HepG2 (cell line): ENCODE measurements around the gene CAT. TPM values are rescaled to one million over a fixed set of nuclear protein-coding genes. Genes with fewer than 3 reads are reported as not detected.
A peak's percentile ranks its signal among the peaks of the same experiment; 100 is the strongest.

Experiments
- AHR ChIP-seq: IDR thresholded peaks from 2 replicates; pipeline ENCODE4 v1.6.1; 2018; ENCODE audit warnings: missing genetic modification reagents, missing compliant biosample characterization
- CENPT ChIP-seq: sonication (generic); formaldehyde crosslinking; IDR thresholded peaks from 2 replicates; pipeline ENCODE4 v1.8.0; 2022; ENCODE audit warnings: low read depth, mild to moderate bottlenecking, moderate library complexity, missing genetic modification reagents
- CREB3 ChIP-seq: sonication (generic); formaldehyde crosslinking; IDR thresholded peaks from 2 replicates; pipeline ENCODE4 v1.5.0; 2020; ENCODE audit warnings: missing genetic modification reagents
- DBP ChIP-seq: sonication (generic); formaldehyde crosslinking; IDR thresholded peaks from 2 replicates; pipeline ENCODE4 v1.4.0; 2020; ENCODE audit warnings: missing genetic modification reagents; ENCODE audit errors: not compliant biosample characterization
- HNRNPUL1 ChIP-seq: fragments of 200-400 bp; formaldehyde crosslinking; IDR thresholded peaks from 2 replicates; pipeline ENCODE4 v1.6.1; 2017; ENCODE audit warnings: low read depth, mild to moderate bottlenecking, low read length, moderate library complexity
- IKZF4 ChIP-seq: sonication (generic); formaldehyde crosslinking; IDR thresholded peaks from 2 replicates; pipeline ENCODE4 v1.5.1; 2020; ENCODE audit warnings: borderline replicate concordance, mild to moderate bottlenecking, low read depth, missing genetic modification reagents; ENCODE audit errors: not compliant biosample characterization
- MAF1 ChIP-seq: sonication (generic); formaldehyde crosslinking; IDR thresholded peaks from 2 replicates; pipeline ENCODE4 v1.5.0; 2020; ENCODE audit warnings: missing genetic modification reagents, borderline replicate concordance
- MAFG ChIP-seq: sonication (generic); formaldehyde crosslinking; IDR thresholded peaks from 2 replicates; pipeline ENCODE4 v1.5.1; 2020; ENCODE audit warnings: mild to moderate bottlenecking, missing genetic modification reagents
- MBNL3 ChIP-seq: fragments of 250-450 bp; sonication (Bioruptor Pico); conservative IDR thresholded peaks from 2 replicates; pipeline ENCODE4 v1.8.0; 2022; ENCODE audit warnings: mild to moderate bottlenecking, inconsistent platforms
- MXD3 ChIP-seq: IDR thresholded peaks from 2 replicates; pipeline ENCODE4 v1.6.1; 2016; ENCODE audit warnings: mild to moderate bottlenecking, missing biosample characterization, missing genetic modification reagents
- NFKB2 ChIP-seq: sonication (generic); formaldehyde crosslinking; IDR thresholded peaks from 2 replicates; pipeline ENCODE4 v1.4.0; 2020; ENCODE audit warnings: missing genetic modification reagents, borderline replicate concordance
- RBFOX2 ChIP-seq: fragments of 200-400 bp; formaldehyde crosslinking; IDR thresholded peaks from 2 replicates; pipeline ENCODE4 v1.6.1; 2017; ENCODE audit warnings: low read depth, mild to moderate bottlenecking, low read length
- SIN3B ChIP-seq: fragments of 150-350 bp; IDR thresholded peaks from 2 replicates; pipeline ENCODE4 v1.6.1; 2014; ENCODE audit warnings: low read length
- TCF12 ChIP-seq, 2 experiments: fragments of 450-650 bp in 1 of 2; sonication (generic) in 1 of 2; formaldehyde crosslinking in 1 of 2; IDR thresholded peaks; 2 replicates each; pipeline versions ENCODE4 v1.6.1 to v1.8.0; 2017 to 2022; ENCODE audit warnings: antibody characterized with exemption in 1 of 2, mild to moderate bottlenecking in 1 of 2, missing genetic modification reagents in 1 of 2, moderate library complexity in 1 of 2
- XRCC5 ChIP-seq: fragments of 200-400 bp; formaldehyde crosslinking; optimal IDR thresholded peaks from 2 replicates; pipeline ENCODE3; 2017; ENCODE audit warnings: mild to moderate bottlenecking, low read length
- ZFY ChIP-seq: sonication (generic); formaldehyde crosslinking; IDR thresholded peaks from 2 replicates; pipeline ENCODE4 v1.4.0; 2020; ENCODE audit warnings: missing genetic modification reagents
- ZMAT3 ChIP-seq: sonication (generic); formaldehyde crosslinking; conservative IDR thresholded peaks from 2 replicates; pipeline ENCODE4 v1.7.0; 2021; ENCODE audit warnings: missing genetic modification reagents
- ZNF3 ChIP-seq: IDR thresholded peaks from 2 replicates; pipeline ENCODE4 v1.7.0; 2017; ENCODE audit warnings: inconsistent platforms
- ZNF33B ChIP-seq: sonication (generic); formaldehyde crosslinking; IDR thresholded peaks from 2 replicates; pipeline ENCODE4 v1.5.1; 2020; ENCODE audit warnings: mild to moderate bottlenecking, missing genetic modification reagents
- ZNF451 ChIP-seq: sonication (generic); formaldehyde crosslinking; IDR thresholded peaks from 2 replicates; pipeline ENCODE4 v1.5.0; 2020; ENCODE audit warnings: mild to moderate bottlenecking, missing genetic modification reagents
- ZNF563 ChIP-seq: sonication (generic); formaldehyde crosslinking; IDR thresholded peaks from 2 replicates; pipeline ENCODE4 v1.8.0; 2022; ENCODE audit warnings: mild to moderate bottlenecking, moderate library complexity, missing genetic modification reagents
- ZNF570 ChIP-seq: sonication (generic); formaldehyde crosslinking; IDR thresholded peaks from 2 replicates; pipeline ENCODE4 v1.4.0; 2020; ENCODE audit warnings: mild to moderate bottlenecking, missing genetic modification reagents, borderline replicate concordance
- ZNF576 ChIP-seq: sonication (generic); formaldehyde crosslinking; IDR thresholded peaks from 2 replicates; pipeline ENCODE4 v1.4.0; 2020; ENCODE audit warnings: mild to moderate bottlenecking, missing genetic modification reagents
- ZNF672 ChIP-seq: sonication (generic); formaldehyde crosslinking; IDR thresholded peaks from 2 replicates; pipeline ENCODE4 v1.8.1; 2022; ENCODE audit warnings: missing genetic modification reagents
- ZNF7 ChIP-seq: IDR thresholded peaks from 2 replicates; pipeline ENCODE4 v1.6.1; 2016; ENCODE audit warnings: missing biosample characterization, missing genetic modification reagents
- ZNF703 ChIP-seq: sonication (generic); formaldehyde crosslinking; IDR thresholded peaks from 2 replicates; pipeline ENCODE4 v1.5.1; 2020; ENCODE audit warnings: missing genetic modification reagents, mild to moderate bottlenecking, moderate library complexity, borderline replicate concordance
- ZNF75D ChIP-seq: sonication (generic); formaldehyde crosslinking; IDR thresholded peaks from 2 replicates; pipeline ENCODE4 v1.8.1; 2023; ENCODE audit warnings: missing genetic modification reagents, mild to moderate bottlenecking, borderline replicate concordance
- ZNF777 ChIP-seq: sonication (generic); formaldehyde crosslinking; IDR thresholded peaks from 2 replicates; pipeline ENCODE4 v1.4.0; 2020; ENCODE audit warnings: missing genetic modification reagents
- polyA plus RNA-seq, 8 experiments: library from polyadenylated mRNA; depleted of rRNA in 3 of 8; stranded (reverse) in 7 of 8; unstranded in 1 of 8; fragments of >200 nt; fragmentation: Illumina TruSeq in 4 of 8; extraction: Trizol in 4 of 8; gene quantifications; 2 replicates each; pipeline versions ENCODE4 v1.2.1 to v1.2.3, GENCODE V29; 2011 to 2016; ENCODE audit warnings: low read depth in 4 of 8, missing spikeins in 1 of 8, mixed read lengths in 1 of 8; ENCODE audit not compliant: insufficient read depth in 1 of 8
- total RNA-seq, 5 experiments: library from RNA; depleted of rRNA; stranded (reverse); fragments of >200 nt; fragmentation: Illumina TruSeq; extraction: Trizol; gene quantifications; 2 replicates each; pipeline ENCODE4 v1.2.3, GENCODE V29; 2016; ENCODE audit warnings: low read depth in 1 of 5
- TF ChIP-seq, protein P1 (sequence below): sonication (generic); formaldehyde crosslinking; IDR thresholded peaks from 2 replicates; pipeline ENCODE4 v1.5.0; 2020; ENCODE audit warnings: mild to moderate bottlenecking, missing genetic modification reagents

Gene CAT
- total and polyA plus RNA-seq, 2 of the 13 experiments (the other 11 are each of a cell fraction or from before 2014, with no cell fraction given): 107 to 136 TPM

DNA sequence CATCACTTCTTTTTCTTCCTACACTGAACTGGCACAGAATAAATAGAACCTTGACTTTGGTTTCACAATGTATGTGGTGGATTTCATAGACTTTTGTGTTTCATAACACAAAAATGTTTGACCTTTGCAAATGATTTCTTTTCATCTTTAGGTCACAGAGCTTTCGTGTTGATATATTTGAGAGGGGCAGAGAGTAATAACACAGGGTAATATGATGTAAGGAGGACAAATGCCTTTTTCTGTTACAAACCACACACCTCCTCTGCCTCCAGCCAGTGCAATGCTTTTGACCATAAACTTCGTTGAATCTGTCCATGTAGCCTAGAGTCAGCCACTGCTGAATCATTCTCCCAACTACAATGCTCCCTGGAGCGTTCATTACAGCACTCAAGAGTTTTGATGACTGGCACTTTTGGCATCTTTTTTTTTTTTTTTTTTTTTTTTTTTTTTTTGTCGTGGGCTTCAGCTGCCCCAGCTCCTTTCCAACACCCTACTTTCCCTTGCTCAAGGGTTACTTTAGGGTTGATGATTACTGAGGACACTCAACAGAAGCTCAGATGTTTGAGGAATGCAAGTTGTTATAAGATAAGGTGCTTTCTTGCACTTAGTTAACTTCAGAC is 11.4 kb upstream of the CAT start (continued):
- no peak for TF ChIP-seq ZMAT3 (CRISPR knock-in tag)
- no peak for TF ChIP-seq ZFY (CRISPR knock-in tag)
- TF ChIP-seq MAF1 (CRISPR knock-in tag): no peak
- TF ChIP-seq ZNF570 (CRISPR knock-in tag): no peak
- no peak for TF ChIP-seq ZNF451 (CRISPR knock-in tag)
- no peak for TF ChIP-seq CREB3 (CRISPR knock-in tag)
- no peak for TF ChIP-seq XRCC5
- no peak for TF ChIP-seq MXD3
- TF ChIP-seq TCF12 (IDR thresholded peaks at IDR 0.05): no peak
- TF ChIP-seq TCF12 (CRISPR knock-in tag; IDR thresholded peaks at IDR 0.05): no peak
- TF ChIP-seq ZNF672 (CRISPR knock-in tag): no peak
- no peak for TF ChIP-seq ZNF33B (CRISPR knock-in tag)
- TF ChIP-seq ZNF777 (CRISPR knock-in tag): no peak
- TF ChIP-seq ZNF7 (CRISPR knock-in tag): no peak
- 0 out of 2 replicates have a peak, but pooled peaks have one; percentile 33 for TF ChIP-seq ZNF3 (CRISPR knock-in tag)
- TF ChIP-seq ZNF75D (CRISPR knock-in tag): no peak
- no peak for TF ChIP-seq AHR (CRISPR knock-in tag)
- TF ChIP-seq NFKB2 (CRISPR knock-in tag): no peak
- TF ChIP-seq SIN3B: no peak
- no peak for TF ChIP-seq RBFOX2
- TF ChIP-seq MBNL3 (CRISPR knock-in tag): no peak
- TF ChIP-seq ZNF563 (CRISPR knock-in tag): no peak
- no peak for TF ChIP-seq ZNF576 (CRISPR knock-in tag)
- no peak for TF ChIP-seq HNRNPUL1
- TF ChIP-seq ZNF703 (CRISPR knock-in tag): no peak
- TF ChIP-seq, protein P1, sequence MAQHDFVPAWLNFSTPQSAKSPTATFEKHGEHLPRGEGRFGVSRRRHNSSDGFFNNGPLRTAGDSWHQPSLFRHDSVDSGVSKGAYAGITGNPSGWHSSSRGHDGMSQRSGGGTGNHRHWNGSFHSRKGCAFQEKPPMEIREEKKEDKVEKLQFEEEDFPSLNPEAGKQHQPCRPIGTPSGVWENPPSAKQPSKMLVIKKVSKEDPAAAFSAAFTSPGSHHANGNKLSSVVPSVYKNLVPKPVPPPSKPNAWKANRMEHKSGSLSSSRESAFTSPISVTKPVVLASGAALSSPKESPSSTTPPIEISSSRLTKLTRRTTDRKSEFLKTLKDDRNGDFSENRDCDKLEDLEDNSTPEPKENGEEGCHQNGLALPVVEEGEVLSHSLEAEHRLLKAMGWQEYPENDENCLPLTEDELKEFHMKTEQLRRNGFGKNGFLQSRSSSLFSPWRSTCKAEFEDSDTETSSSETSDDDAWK (CRISPR knock-in tag): no peak
- no peak for TF ChIP-seq DBP (CRISPR knock-in tag)
- TF ChIP-seq IKZF4 (CRISPR knock-in tag): no peak
- TF ChIP-seq MAFG (CRISPR knock-in tag): no peak
- TF ChIP-seq CENPT (CRISPR knock-in tag): no peak
